ENCODE measurements around the gene BRAT1.

Gene BRAT1

DNA sequence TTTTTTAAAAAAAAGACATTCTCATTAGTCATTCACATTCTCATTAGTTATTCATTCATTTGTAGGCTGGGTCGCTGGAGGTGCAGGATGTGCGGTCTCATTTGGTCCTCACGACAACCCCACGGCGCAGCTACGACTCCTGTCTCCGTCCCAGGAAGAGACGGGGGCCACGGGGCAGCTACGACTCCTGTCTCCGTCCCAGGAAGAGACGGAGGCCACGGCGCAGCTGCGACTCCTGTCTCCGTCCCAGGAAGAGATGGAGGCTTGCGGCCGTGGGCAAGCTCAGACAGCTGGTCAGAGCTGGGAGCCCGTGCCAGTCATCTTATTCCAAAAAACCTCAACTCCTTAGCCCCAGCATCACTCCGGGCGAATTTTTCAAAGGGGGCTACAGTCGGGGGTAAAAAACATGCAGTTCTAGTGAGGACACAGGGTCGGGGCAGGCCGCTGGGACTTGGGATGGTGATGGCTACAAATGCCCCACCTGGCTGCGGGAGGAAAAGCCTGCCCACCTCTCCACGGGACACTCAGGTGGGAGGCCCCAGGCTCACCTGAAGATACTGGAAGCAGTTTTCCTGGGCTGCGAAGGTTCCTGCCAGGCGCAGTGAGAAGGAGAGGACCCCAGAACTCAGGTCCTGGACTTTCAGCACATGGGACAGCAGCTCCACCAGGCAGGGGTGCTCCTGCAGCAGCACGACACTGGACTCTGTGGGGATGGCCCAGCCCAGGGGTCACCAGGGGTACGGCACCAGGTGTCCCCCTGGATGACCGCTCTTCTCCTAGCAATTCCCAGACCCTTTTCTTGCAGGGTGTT lies 8.3 kb downstream of the BRAT1 start:
- no peak overlapping the region for H3K4me3 ChIP-seq (ENCODE audit: low read depth, low read length)
- DNase-seq (ENCODE audit: low read depth), result no peak
- TF ChIP-seq, protein P1, sequence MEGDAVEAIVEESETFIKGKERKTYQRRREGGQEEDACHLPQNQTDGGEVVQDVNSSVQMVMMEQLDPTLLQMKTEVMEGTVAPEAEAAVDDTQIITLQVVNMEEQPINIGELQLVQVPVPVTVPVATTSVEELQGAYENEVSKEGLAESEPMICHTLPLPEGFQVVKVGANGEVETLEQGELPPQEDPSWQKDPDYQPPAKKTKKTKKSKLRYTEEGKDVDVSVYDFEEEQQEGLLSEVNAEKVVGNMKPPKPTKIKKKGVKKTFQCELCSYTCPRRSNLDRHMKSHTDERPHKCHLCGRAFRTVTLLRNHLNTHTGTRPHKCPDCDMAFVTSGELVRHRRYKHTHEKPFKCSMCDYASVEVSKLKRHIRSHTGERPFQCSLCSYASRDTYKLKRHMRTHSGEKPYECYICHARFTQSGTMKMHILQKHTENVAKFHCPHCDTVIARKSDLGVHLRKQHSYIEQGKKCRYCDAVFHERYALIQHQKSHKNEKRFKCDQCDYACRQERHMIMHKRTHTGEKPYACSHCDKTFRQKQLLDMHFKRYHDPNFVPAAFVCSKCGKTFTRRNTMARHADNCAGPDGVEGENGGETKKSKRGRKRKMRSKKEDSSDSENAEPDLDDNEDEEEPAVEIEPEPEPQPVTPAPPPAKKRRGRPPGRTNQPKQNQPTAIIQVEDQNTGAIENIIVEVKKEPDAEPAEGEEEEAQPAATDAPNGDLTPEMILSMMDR (IDR thresholded peaks at IDR 0.05; ENCODE audit: control insufficient read depth, extremely low read depth, insufficient read depth), result no peak

DNA sequence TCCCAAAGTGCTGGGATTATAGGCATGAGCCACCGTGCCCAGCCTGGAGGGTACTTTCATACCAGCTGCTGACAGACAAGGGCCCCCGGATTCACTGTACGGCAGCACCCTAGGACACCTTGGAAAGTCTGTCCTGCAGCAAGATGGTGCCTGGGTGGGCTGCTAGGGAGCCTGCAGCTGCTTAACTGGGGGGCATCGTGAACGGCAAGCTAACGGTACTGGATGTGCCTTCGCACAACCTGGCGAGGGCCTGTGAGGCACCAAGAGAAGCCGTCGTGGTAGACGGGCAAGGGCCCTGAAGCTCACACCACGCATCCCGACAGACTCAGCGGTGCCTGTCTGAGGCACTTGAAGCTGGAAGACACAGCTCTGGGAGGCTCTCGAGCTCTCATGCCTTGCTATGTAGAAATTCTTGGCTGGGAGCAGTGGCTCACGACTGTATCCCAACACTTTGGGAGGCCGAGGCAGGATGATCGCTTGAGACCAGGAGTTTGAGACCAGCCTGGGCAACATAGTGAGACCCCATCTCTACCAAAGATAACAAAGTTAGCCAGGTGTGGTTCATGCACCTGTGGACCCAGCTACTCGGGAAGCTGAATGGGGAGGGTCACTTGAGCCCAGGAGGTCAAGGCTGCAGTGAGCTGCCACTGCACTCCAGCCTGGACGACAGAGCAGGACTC lies 9.4 kb downstream of the BRAT1 start:
- H3K4me3 ChIP-seq (ENCODE audit: low read depth, low read length), result no peak overlapping the region
- TF ChIP-seq, protein P1 (IDR thresholded peaks at IDR 0.05; ENCODE audit: control insufficient read depth, extremely low read depth, insufficient read depth), result no peak

DNA sequence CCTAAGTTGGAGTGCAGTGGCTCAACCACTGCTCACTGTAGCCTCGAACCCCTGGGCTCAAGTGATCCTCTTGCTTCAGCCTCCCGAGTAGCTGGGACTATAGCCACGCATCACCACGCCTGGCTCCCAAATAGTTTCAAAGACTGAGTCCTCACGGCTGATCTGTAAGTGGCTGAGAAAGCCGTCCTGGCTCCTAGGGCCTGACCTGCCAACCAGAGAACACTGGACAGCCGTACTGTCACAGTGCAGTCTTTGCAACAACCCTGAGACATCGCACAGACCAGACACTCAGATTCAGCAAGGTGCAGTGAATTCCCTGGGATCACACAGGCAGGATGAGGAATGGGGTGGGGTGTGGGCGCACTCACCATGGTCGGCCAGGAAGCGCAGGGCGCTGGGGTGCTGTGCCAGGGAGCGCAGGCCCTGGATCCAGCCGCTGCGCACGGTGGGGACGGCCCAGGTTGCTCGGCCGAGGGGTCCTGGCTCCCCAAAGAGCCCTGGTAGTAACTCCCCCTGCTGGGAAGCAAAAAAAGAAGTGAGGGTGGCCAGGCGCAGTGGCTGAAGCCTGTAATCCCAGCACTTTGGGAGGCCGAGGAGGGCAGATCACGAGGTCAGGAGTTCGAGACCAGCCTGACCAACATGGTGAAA lies 10.7 kb downstream of the BRAT1 start:
- H3K4me3 ChIP-seq (ENCODE audit: low read depth, low read length), result no peak overlapping the region
- no peak for DNase-seq (ENCODE audit: low read depth)
- TF ChIP-seq, protein P1 (IDR thresholded peaks at IDR 0.05; ENCODE audit: control insufficient read depth, extremely low read depth, insufficient read depth), result no peak

More for the DNA sequence above, 9.4 kb downstream of the BRAT1 start:
- no peak for DNase-seq (ENCODE audit: low read depth)

DNA sequence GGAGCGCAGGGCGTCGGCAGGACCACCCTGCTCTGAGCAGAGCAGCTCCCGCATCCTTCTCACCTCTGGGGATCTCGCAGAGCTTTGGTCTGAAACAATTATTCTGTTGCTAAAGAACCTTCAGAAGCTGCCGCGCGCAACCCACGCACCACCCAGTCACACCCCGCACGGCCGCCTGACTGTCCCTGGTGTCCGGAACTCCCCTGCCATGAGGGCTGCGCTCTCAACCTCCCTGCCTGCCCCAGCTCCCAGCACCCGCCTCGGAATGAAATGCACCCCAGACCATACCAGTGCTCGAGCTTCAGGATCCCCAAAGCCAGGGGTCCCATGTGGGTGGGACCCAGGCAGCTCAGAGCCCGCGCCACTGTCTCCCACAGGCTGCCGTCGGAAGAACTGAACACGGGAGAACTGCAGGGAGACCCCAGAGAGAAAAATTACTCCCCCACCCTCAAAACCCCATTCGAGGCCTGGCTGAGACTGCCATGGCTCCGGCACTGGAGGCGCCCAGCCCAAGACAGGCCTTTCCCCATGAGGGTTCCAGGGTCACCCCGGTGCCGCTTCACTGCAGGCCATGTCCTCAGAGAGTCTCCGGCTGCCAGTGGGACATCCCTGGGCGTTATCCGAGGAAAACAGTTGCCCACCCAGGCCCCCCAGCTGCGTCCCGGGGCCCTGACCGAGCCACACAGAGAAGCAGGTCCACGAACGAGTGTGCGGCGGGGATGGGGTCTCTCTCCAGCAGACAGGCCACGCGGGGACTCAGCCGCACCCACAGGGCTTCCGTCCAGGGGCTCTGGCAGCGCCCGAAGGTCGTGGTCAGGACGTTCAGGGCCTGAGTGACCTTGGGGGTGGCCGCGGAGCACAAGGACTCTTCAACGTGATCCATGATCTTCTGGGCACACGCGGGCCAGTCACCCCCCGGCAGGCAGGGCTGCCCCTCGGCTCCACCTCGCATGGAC lies 12.1 kb downstream of the BRAT1 start:
- H3K4me3 ChIP-seq (ENCODE audit: low read depth, low read length), result no peak overlapping the region
- DNase-seq (ENCODE audit: low read depth), result no peak
- TF ChIP-seq, protein P1 (IDR thresholded peaks at IDR 0.05; ENCODE audit: control insufficient read depth, extremely low read depth, insufficient read depth), result no peak

DNA sequence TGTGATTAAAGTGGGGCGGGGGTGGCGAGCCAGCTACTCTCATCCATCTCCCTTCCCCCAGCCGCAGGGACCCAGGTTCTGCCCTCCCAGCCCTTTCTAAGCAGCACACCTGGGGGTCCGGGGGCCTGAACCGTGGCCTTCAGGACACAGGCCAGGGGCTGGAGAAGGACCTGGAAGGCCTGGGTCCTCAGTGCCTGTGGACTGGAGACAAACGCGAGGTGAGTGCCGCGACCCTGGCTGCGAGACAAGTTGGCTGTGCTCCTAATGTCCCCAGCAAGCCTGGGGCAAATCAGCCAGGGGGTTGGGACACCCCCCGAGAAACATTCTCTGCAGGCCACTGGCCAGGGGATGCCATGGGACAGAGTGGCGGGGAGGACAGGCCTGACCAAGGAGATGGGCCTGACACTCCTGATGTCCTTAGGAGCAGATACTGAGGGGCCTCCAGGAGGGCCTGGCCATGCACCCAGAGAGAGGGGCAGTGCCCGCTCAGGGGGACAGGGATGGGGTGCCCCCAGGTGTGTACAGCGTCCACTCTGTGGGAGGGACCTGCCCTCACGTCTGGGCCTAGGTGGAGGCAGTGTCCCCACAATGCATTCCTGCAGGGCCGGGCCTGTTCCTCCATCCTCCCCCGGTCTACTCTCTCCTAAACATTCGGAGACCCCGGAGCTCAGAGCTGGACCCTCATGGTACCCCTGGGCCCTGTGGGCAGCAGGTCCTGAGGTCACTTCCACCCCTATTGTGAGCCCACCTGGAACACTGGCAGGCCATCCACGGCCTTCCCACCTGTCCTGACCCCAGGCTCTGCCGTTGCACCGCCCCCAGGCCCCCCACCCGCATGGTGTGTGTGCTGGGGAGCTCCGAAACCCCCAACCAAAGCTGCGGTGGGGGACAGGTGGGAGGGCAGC lies 13.1 kb downstream of the BRAT1 start:
- H3K4me3 ChIP-seq (ENCODE audit: low read depth, low read length), result no peak overlapping the region
- no peak for DNase-seq (ENCODE audit: low read depth)
- TF ChIP-seq, protein P1 (IDR thresholded peaks at IDR 0.05; ENCODE audit: control insufficient read depth, extremely low read depth, insufficient read depth), result no peak
